Stimulated activated naive CD4-positive, alpha-beta T cell (primary cell): ENCODE results near the gene RBMS1.

Experiments used
- DNase-seq, 6 experiments: peaks; one replicate each; lab custom pipeline; 2025; lab: John Stamatoyannopoulos, UW

Gene RBMS1

GRCh38 chr2:160253440-160254188 is 240.0 kb downstream of the RBMS1 start:
- no peak for DNase-seq

DNA sequence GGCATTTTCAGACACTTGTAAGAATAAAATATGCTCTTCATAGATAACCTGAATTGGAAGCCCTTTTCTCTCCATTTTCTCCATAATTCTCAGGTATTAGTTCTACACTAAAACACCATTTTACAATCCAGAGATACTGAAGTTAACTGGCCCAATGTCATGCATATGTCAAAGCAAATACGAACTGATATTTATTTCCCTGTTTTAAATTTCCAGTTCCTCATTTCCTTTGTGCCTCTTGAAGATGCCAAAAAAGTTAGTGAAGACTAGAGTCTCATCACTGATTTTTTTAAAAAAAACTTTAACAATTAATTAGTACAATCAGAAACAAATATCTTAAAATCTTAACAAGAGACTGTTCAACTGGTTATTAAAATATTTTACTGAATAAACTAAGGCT is 240.7 kb downstream of the RBMS1 start:
- DNase-seq: no peak

DNA sequence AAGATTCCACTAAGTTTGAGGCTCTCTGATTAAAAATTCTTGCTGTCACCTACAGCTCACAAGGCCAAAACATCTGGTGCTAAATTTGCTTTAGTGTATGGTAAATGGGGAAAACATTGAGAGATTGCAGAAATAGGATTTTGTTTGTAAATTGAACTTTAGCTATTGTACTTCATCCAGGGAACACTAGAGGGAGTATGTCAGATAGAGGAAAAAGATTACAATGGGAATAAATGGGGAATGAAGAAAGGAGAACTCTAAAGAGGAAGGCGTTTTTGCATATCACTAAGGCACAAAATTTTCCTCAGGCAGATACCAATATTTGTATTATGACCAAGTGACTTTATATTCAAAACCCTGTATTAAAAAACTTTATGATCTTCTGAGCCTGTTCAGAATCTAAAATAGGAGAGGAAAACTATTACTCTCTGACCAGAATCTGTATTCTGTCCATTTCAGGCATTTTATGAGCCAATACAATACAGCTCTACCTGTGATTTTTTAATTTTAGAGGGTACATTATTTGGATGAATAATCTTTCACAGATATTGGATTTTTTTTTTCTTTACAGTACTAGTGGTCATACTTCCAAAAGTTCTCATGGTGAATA is 241.2 kb downstream of the RBMS1 start:
- peak in 2 of 6 experiments; percentile 13 to 18 for DNase-seq

- no peak for DNase-seq
Observed at GRCh38 chr2:160251569-160251968, 242.0 kb downstream of the RBMS1 start.

- no peak for DNase-seq
Observed at GRCh38 chr2:160249876-160250275, 243.7 kb downstream of the RBMS1 start.

GRCh38 chr2:160247296-160248035 is 246.1 kb downstream of the RBMS1 start:
- DNase-seq: no peak

DNA sequence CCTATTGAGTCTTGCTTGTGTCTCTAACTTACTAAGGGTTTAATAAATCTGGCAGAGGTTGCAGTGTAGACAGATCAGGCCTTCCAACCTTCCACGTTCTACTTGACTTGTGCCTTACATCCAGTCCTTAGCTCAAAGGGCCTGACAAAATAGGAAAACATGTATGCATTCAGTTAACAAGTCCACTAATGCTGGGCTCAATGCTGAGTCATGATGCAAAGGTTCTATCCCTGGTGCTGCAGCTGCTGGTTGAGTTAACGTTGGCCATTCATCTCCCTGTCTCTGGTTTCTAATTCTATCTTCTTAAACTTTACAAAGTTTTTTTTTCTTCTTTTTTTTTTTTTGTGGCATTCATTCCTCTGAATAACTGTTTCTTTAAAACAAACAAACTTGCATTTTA is 247.3 kb downstream of the RBMS1 start:
- DNase-seq: no peak

DNA sequence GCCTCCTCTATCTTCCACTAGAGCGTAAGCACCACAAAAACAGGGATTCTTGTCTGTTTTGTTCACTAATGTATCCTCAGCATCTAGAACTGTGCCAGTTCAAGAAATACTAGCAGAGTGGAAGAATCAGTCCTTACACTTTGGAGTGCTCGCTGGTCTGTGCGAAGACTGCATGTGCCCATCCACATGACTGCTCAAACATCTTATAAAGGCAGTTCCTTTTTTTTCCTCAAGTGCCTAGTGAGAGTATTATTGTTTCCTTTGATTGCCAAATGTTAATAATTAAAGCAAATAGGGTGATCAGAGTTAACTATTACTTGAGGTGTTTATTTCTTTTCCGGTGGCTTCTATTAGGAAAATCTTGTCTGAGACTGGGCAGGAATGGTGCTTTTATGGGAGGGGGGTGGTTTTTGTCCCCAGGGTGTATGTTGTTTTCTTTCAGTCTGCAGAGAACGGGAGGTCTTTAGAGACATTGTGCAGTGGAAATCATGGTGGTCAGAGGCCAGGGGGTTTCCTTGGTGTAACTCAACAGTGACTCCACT is 247.9 kb downstream of the RBMS1 start:
- no peak for DNase-seq

- DNase-seq: no peak
Observed at GRCh38 chr2:160242893-160243564, 250.6 kb downstream of the RBMS1 start.

DNA sequence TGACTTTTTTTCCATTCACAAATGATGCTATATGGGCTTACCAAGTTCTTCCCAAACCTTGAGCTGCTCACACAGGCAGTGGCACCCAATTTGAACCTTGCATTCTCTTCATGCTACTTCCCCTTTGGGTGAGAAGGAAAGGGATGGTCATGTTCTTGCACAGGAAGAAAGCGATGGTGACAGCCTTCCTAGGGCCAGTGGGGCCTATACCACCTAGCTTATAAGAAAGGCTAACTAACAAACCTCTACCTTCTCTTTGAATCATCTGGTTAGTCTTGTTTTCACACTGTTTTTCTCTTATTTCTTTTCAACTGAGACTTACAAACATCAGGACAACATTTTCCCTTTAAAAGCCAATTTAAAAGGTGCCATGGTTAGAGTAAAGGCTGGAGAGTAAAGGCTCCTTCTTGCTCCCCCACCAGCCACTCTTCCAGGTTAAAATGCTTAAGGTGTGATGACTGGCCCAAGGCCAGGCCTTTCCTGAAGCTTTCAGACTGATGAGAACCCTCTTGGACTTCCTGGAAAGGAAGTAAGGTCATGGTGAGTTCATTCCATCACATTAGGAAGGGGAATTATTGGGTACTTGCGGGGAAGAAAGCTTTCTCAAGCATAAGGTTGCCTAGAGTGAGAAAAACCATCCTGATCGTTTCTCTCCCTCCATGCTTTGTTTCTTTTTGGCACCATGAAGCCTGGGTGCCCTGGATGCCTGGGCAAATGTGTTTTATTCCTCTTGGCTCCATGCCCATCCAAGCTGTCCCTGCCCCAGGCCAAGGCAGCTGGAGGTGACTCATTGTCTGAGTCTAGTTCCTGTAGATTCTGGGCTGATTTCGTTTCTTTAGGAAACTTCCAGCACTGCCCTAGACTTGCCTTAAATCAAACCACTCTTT is 252.1 kb downstream of the RBMS1 start:
- no peak for DNase-seq

GRCh38 chr2:160239436-160239835 is 254.2 kb downstream of the RBMS1 start:
- no peak for DNase-seq

- no peak for DNase-seq
Observed at GRCh38 chr2:160238392-160238791, 255.2 kb downstream of the RBMS1 start.

DNA sequence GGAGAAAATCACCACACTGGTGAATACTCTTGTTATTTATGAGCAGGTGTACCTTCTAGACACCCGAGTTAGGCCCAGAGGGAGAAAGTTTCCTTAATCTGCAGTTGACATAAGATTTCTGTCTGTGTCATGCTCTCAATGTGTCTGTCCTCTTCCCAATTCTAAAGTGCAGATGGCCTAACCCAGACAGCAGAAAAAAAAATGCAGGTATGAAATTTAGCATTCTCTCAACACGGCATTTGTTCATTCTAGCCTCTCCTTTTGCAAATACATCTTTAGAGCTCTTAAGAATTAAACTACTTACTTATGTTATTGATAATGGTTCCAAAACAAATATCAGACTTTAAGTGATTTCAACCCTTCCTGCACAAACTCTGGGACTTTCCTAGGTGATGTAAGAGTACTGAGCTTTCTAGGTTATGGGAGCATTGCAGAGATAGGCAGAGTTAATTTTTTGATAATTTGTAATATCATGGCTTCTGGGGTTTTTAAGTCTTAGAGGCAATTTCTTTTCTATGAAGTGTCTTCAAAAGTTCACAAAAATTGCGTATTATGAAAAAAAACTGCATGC is 260.6 kb downstream of the RBMS1 start:
- no peak for DNase-seq

GRCh38 chr2:160229591-160229990 is 264.0 kb downstream of the RBMS1 start:
- no peak for DNase-seq

- DNase-seq: no peak
Observed at GRCh38 chr2:160228141-160228917, 265.3 kb downstream of the RBMS1 start.

DNA sequence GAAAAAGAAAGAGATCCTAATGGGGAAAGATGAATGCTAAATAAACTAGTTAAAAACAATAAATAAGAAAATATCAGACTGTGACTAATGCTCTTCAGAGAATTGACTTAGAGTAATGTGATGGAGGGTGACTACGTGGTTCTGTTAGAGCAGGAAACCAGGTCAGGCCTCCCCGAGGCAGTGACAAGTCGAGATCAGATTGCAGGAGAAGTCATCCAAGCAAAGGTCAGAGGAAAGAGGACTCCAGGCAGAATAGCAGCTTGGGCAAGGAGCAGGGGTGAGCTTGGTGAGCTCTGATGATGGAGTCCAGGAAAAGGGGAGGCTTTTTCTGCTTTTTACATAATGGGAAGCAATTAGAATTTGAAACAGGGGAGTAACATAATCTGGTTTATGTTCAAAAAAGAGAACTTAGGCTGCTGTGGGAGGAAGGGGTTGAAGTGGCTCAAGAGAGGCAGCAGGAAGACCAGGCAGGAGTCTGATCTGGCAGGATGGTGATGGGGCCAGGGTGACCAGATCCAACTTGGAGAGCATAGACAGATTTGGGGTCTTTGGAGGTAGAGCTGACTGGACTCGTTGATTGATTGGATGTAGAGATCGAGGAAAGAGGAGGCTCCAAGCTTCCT is 266.2 kb downstream of the RBMS1 start:
- no peak for DNase-seq

DNA sequence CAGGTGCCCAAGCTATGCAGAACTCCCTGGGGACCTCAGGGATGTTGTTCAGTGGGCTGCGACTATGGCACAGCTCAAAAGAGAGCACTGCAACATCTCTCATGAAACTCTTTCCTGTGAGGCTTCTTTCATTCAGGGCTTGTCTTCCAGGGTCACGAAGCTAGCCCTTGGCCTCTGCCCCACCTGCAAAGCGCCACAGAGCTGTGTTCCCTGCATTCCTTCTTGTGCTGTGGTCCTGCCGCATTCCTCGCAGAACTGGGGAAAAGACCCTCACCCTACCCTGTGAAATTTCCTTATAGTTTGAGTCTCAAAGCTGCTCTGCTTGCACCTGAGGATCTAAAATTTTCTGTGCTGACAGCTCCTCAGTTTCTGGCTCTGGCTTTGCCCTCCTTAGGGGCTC is 267.2 kb downstream of the RBMS1 start:
- DNase-seq: no peak

GRCh38 chr2:160225722-160226121 is 267.9 kb downstream of the RBMS1 start:
- DNase-seq: no peak

DNA sequence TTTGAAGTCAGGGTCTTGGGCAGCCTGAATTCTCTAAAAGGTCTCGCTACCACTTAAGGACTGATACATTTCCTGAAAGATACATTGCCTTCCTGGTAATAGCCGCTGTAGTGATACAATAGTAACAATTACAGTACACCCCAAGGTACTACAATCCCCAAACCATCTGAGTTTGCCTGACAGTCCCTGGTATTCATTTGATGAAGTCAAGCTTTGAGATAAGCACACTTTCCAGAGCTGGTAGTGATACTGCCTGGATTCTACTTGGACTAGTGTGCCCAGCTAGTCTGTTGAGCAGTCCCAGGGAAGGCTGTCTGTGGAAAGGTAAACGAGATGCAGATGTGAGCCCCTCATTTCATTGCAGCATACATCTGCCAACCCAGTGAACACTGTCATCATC is 269.1 kb downstream of the RBMS1 start:
- no peak for DNase-seq

DNA sequence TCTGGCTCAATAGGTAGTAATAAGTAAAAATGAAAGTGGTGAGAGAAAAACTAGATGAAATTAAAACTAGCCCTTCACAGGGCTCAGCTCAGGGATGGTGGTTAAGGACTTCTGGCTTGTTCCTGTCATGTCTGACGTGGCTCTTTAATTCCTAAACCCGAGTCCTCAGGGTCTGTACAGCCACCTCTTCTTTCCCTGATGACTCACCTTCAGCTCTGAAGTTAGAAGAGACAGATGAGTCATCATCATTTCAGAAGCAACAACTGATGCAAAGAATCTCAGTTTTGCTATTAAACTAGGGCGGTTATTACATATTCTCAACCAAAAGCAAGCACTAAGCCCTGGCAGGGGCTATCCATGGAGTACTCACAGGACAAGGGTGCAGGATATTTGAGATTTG is 269.5 kb downstream of the RBMS1 start:
- DNase-seq: no peak
